Fibroblast of lung (primary cell): ENCODE measurements around the gene ACADSB. TPM values are rescaled to one million over a fixed set of nuclear protein-coding genes. Genes with fewer than 3 reads are reported as not detected.
A peak's percentile ranks its signal among the peaks of the same experiment; 100 is the strongest.

Experiments
- DNase-seq, 2 donors: peaks; one replicate each; pipeline versions ENCODE4 v3.0.0 to v3.0.0-alpha.2; 2010; ENCODE audit warnings: low read depth in 2 of 2
- H2AFZ ChIP-seq: 2 replicates; pipeline ENCODE4 v1.5.1; 2012; ENCODE audit warnings: low read length, control low read depth, inconsistent platforms
- H3K27ac ChIP-seq: 2 replicates; pipeline ENCODE4 v1.5.1; 2011; ENCODE audit warnings: low read length, control low read depth; ENCODE audit not compliant: insufficient read depth
- H3K27me3 ChIP-seq: 2 replicates; pipeline ENCODE4 v1.5.1; 2011; ENCODE audit warnings: mild to moderate bottlenecking, low read length; ENCODE audit not compliant: control insufficient read depth, insufficient read depth
- H3K36me3 ChIP-seq: 2 replicates; pipeline ENCODE4 v1.5.1; 2011; ENCODE audit warnings: low read length; ENCODE audit not compliant: control insufficient read depth, insufficient read depth
- H3K4me1 ChIP-seq: 2 replicates; pipeline ENCODE4 v1.5.1; 2011; ENCODE audit warnings: low read length; ENCODE audit not compliant: control insufficient read depth, insufficient read depth; ENCODE audit errors: extremely low read depth
- H3K4me2 ChIP-seq: 2 replicates; pipeline ENCODE4 v1.5.1; 2011; ENCODE audit warnings: low read length, control low read depth; ENCODE audit not compliant: insufficient read depth; ENCODE audit errors: extremely low read depth
- H3K4me3 ChIP-seq, 4 experiments: fragments of 200-600 bp in 1 of 4; sonication (generic) in 1 of 4; replicated peaks in 1 of 4; 2 replicates each; pipeline ENCODE4 v1.5.1; 2011 to 2016; ENCODE audit warnings: low read length in 4 of 4, low read depth in 3 of 4, mild to moderate bottlenecking in 3 of 4, control low read depth in 2 of 4, inconsistent platforms in 1 of 4, mixed read lengths in 1 of 4; ENCODE audit not compliant: insufficient read depth in 1 of 4; ENCODE audit errors: control extremely low read depth in 1 of 4
- H3K79me2 ChIP-seq: 2 replicates; pipeline ENCODE4 v1.5.1; 2012; ENCODE audit warnings: mild to moderate bottlenecking, low read length, inconsistent platforms; ENCODE audit not compliant: control insufficient read depth, insufficient read depth
- H3K9ac ChIP-seq: 2 replicates; pipeline ENCODE4 v1.5.1; 2011; ENCODE audit warnings: mild to moderate bottlenecking, low read length, control low read depth; ENCODE audit not compliant: insufficient read depth
- H3K9me3 ChIP-seq: 2 replicates; pipeline ENCODE4 v1.5.1; 2012; ENCODE audit warnings: low read depth, low read length; ENCODE audit not compliant: control insufficient read depth, insufficient read depth
- H4K20me1 ChIP-seq: 2 replicates; pipeline ENCODE4 v1.5.1; 2011; ENCODE audit warnings: low read length; ENCODE audit not compliant: control insufficient read depth, insufficient read depth; ENCODE audit errors: extremely low read depth
- EZH2 ChIP-seq: IDR thresholded peaks from 2 replicates; pipeline ENCODE4 v1.5.1; 2012; ENCODE audit warnings: low read length, control low read depth, mild to moderate bottlenecking; ENCODE audit errors: missing control alignments
- polyA plus RNA-seq, 2 donors: library from polyadenylated mRNA; depleted of rRNA in 1 of 2; stranded (reverse) in 1 of 2; unstranded in 1 of 2; fragments of >200 nt; gene quantifications; 2 replicates each; pipeline ENCODE4 v1.2.1, GENCODE V29; 2011 to 2012; ENCODE audit warnings: missing spikeins in 1 of 2
- total RNA-seq: library from RNA; depleted of rRNA; stranded (reverse); fragments of >200 nt; gene quantifications from 2 replicates; pipeline ENCODE4 v1.2.1, GENCODE V29; 2014
- TF ChIP-seq, protein P1 (sequence below), 2 donors: IDR thresholded peaks in 1 of 2; conservative IDR thresholded peaks in 1 of 2; 1 replicate in 1 of 2; 2 replicates in 1 of 2; pipeline ENCODE4 v1.5.1; 2011 to 2012; ENCODE audit warnings: low read length in 2 of 2, control low read depth in 1 of 2, inconsistent platforms in 1 of 2, low read depth in 1 of 2, mild to moderate bottlenecking in 1 of 2

The ACADSB gene
- total and polyA plus RNA-seq, 2 donors (not counting 1 experiment from before 2014, with no cell fraction given) = 5.6 to 11.3 TPM

DNA sequence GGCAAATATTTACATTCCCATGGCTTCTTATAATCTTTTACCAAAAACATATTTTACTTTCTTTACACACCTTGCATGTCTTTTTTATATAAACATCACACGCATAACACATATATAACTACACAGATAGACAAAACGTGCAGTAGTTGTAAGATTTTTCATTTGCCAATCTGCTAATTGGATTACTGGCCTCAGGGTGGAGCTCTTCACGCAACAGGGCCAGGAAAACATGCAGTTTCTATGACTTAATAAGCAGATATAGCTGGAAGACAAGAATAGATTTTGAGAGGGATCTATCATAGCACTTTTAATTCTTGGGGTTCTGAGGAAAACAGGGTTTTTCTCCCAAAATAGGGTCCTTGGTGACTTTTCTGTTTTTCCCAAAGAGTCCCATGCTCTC, 12.7 kb downstream of the ACADSB start:
- no peaks in the 10 kb centered on the region for H3K36me3 ChIP-seq
- no peak overlapping the region for H3K4me2 ChIP-seq
- no peaks in the 10 kb centered on the region for H4K20me1 ChIP-seq
- no peaks in the 10 kb centered on the region for H3K9me3 ChIP-seq
- H3K4me3 ChIP-seq = no peak overlapping the region
- no peaks in the 10 kb centered on the region for H3K27me3 ChIP-seq
- H3K79me2 ChIP-seq = no peaks in the 10 kb centered on the region
- TF ChIP-seq, protein P1, sequence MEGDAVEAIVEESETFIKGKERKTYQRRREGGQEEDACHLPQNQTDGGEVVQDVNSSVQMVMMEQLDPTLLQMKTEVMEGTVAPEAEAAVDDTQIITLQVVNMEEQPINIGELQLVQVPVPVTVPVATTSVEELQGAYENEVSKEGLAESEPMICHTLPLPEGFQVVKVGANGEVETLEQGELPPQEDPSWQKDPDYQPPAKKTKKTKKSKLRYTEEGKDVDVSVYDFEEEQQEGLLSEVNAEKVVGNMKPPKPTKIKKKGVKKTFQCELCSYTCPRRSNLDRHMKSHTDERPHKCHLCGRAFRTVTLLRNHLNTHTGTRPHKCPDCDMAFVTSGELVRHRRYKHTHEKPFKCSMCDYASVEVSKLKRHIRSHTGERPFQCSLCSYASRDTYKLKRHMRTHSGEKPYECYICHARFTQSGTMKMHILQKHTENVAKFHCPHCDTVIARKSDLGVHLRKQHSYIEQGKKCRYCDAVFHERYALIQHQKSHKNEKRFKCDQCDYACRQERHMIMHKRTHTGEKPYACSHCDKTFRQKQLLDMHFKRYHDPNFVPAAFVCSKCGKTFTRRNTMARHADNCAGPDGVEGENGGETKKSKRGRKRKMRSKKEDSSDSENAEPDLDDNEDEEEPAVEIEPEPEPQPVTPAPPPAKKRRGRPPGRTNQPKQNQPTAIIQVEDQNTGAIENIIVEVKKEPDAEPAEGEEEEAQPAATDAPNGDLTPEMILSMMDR (conservative IDR thresholded peaks at IDR 0.05 in 1 of 2, IDR thresholded peaks at IDR 0.05 in 1 of 2; ENCODE audit: low read depth in 1 of 2, low read length in 2 of 2) = peak; percentile 3 to 49
- no peak for TF ChIP-seq EZH2
- no peak overlapping the region for H2AFZ ChIP-seq
- H3K27ac ChIP-seq = no peak overlapping the region
- H3K9ac ChIP-seq = no peak overlapping the region
- peak in 1 of 2 donors; percentile 24 for DNase-seq
- no peaks in the 10 kb centered on the region for H3K4me1 ChIP-seq

DNA sequence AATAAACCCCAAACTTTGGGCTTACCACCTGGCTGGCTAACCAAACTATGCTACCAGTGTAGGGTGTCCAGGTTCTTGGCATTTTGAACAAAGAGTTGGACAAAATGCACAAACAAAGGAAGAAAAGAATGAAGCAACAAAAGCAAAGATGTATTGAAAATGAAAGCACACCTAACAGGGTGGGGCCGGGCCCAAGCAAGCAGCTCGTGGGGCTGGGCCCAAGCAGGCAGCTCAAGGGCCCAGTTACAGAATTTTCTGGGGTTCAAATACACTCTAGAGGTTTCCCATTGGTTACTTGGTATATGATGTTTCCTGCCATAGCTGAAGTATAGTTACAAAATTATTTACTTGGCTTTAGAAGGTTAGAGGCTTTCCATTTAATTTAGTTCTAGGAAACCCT, 15.7 kb downstream of the ACADSB start:
- Histone ChIP-seq H3K4me1 (no peaks in the 10 kb centered on the region), H3K4me2 (no peak overlapping the region), H2AFZ (no peak overlapping the region), H4K20me1 (no peaks in the 10 kb centered on the region), H3K9me3 (no peaks in the 10 kb centered on the region), H3K4me3 (no peak overlapping the region), H3K79me2 (no peaks in the 10 kb centered on the region), H3K36me3 (no peaks in the 10 kb centered on the region), H3K27ac (no peak overlapping the region), H3K27me3 (no peaks in the 10 kb centered on the region), H3K9ac (no peak overlapping the region)
- no peak for DNase-seq
- TF ChIP-seq, protein P1 (conservative IDR thresholded peaks at IDR 0.05 in 1 of 2, IDR thresholded peaks at IDR 0.05 in 1 of 2; ENCODE audit: low read depth in 1 of 2, low read length in 2 of 2) = no peak

GRCh38 chr10:123026302-123026701, 17.5 kb downstream of the ACADSB start:
- no peak for TF ChIP-seq EZH2
- TF ChIP-seq, protein P1 (conservative IDR thresholded peaks at IDR 0.05 in 1 of 2, IDR thresholded peaks at IDR 0.05 in 1 of 2; ENCODE audit: low read depth in 1 of 2, low read length in 2 of 2) = no peak
- Histone ChIP-seq H2AFZ (no peak overlapping the region), H3K4me3 (no peak overlapping the region), H3K4me1 (no peaks in the 10 kb centered on the region), H3K36me3 (no peaks in the 10 kb centered on the region), H3K27me3 (no peaks in the 10 kb centered on the region), H3K9ac (no peak overlapping the region), H3K79me2 (no peaks in the 10 kb centered on the region), H3K27ac (no peak overlapping the region), H4K20me1 (no peaks in the 10 kb centered on the region), H3K9me3 (no peaks in the 10 kb centered on the region), H3K4me2 (no peak overlapping the region)
- DNase-seq = no peak
